CD4-positive, CD25-positive, alpha-beta regulatory T cell (primary cell): ENCODE data around the gene RPRM. TPM values are rescaled to one million over a fixed set of nuclear protein-coding genes. Genes with fewer than 3 reads are reported as not detected.
"Not testable (repeated sequence)": the region's sequence is repeated elsewhere in the genome, so short reads cannot be mapped to it uniquely, and the experiment has no call there.

Experiments
- ATAC-seq, 2 donors: fragments of 150-1000 bp; cut with Tn5 transposase; one replicate each; pipeline ENCODE4 v1.10.0; 2021; ENCODE audit warnings: low read depth in 2 of 2, moderate number of reproducible peaks in 2 of 2, moderate library complexity in 1 of 2
- DNase-seq, 3 donors: peaks; one replicate each; pipeline versions ENCODE4 v3.0.0 to v3.0.0-alpha.2; 2012 to 2022; ENCODE audit warnings: mixed read lengths in 1 of 3
- H3K27ac ChIP-seq: one replicate; pipeline ENCODE4 v1.7.0; 2013; ENCODE audit warnings: mild to moderate bottlenecking, low read length; ENCODE audit not compliant: insufficient read depth, poor library complexity, severe bottlenecking
- H3K27me3 ChIP-seq: one replicate; pipeline ENCODE4 v1.7.0; 2013; ENCODE audit warnings: low read length; ENCODE audit not compliant: control insufficient read depth, insufficient read depth
- H3K36me3 ChIP-seq: one replicate; pipeline ENCODE4 v1.7.0; 2013; ENCODE audit warnings: mild to moderate bottlenecking, low read length, moderate library complexity; ENCODE audit not compliant: control insufficient read depth, insufficient read depth
- H3K4me1 ChIP-seq: 2 replicates; pipeline ENCODE4 v1.7.0; 2013; ENCODE audit warnings: mild to moderate bottlenecking, low read length; ENCODE audit not compliant: insufficient read depth, control insufficient read depth, poor library complexity, severe bottlenecking
- H3K4me3 ChIP-seq: one replicate; pipeline ENCODE4 v1.7.0; 2013; ENCODE audit warnings: low read depth, mild to moderate bottlenecking, low read length, moderate library complexity
- H3K9me3 ChIP-seq, 2 experiments: 1 replicate in 1 of 2; 2 replicates in 1 of 2; pipeline ENCODE4 v1.7.0; 2013; ENCODE audit warnings: low read length in 2 of 2, mild to moderate bottlenecking in 1 of 2, moderate library complexity in 1 of 2; ENCODE audit not compliant: control insufficient read depth in 2 of 2
- H3K27ac Mint-ChIP-seq, 3 donors: one replicate each; pipeline ENCODE4 v1.8.0; 2020 to 2022; ENCODE audit warnings: mild to moderate bottlenecking in 3 of 3, mixed read lengths in 3 of 3, moderate library complexity in 2 of 3
- H3K27me3 Mint-ChIP-seq: one replicate; pipeline ENCODE4 v1.8.0; 2022; ENCODE audit warnings: mild to moderate bottlenecking, mixed read lengths
- H3K36me3 Mint-ChIP-seq: one replicate; pipeline ENCODE4 v1.8.0; 2020; ENCODE audit warnings: mixed read lengths
- H3K4me1 Mint-ChIP-seq, 4 donors: one replicate each; pipeline ENCODE4 v1.8.0; 2020 to 2022; ENCODE audit warnings: mixed read lengths in 4 of 4, mild to moderate bottlenecking in 1 of 4
- H3K4me3 Mint-ChIP-seq, 4 donors: one replicate each; pipeline ENCODE4 v1.8.0; 2020 to 2022; ENCODE audit warnings: mild to moderate bottlenecking in 4 of 4, mixed read lengths in 4 of 4, moderate library complexity in 3 of 4
- H3K9me3 Mint-ChIP-seq, 7 donors: one replicate each; pipeline ENCODE4 v1.8.0; 2020 to 2022; ENCODE audit warnings: mixed read lengths in 7 of 7, mild to moderate bottlenecking in 3 of 7, moderate library complexity in 2 of 7
- polyA plus RNA-seq, 4 donors: library from polyadenylated mRNA; unstranded; fragments of 300-500 nt; fragmentation: Illumina TruSeq; gene quantifications; one replicate each; pipeline ENCODE4 v1.2.3, GENCODE V29; 2021
- total RNA-seq: library from RNA; stranded (reverse); gene quantifications from one replicate; pipeline ENCODE4 v1.2.3, GENCODE V29; 2022

Gene RPRM
- total and polyA plus RNA-seq, 5 donors from 2014 or later, result 0.21 to 1.1 (median 0.44) TPM; not detected in 2

- H3K27me3 ChIP-seq, result no peaks in the 10 kb centered on the region
- no peak overlapping the region for H3K27ac Mint-ChIP-seq
- H3K4me1 Mint-ChIP-seq, result no peaks in the 10 kb centered on the region
- no peak overlapping the region for H3K4me3 ChIP-seq
- no peaks in the 10 kb centered on the region for H3K9me3 ChIP-seq
- no peaks in the 10 kb centered on the region for H3K36me3 Mint-ChIP-seq
- no peaks in the 10 kb centered on the region for H3K36me3 ChIP-seq
- peaks cover 0 to 5% (median 0%) of the 10 kb centered on the region in 7 donors for H3K9me3 Mint-ChIP-seq
- no peak overlapping the region for H3K27ac ChIP-seq
- DNase-seq (no peak), ATAC-seq (no peak)
- no peaks in the 10 kb centered on the region for H3K4me1 ChIP-seq
- no peak overlapping the region for H3K4me3 Mint-ChIP-seq
- H3K27me3 Mint-ChIP-seq, result no peaks in the 10 kb centered on the region
Observed at GRCh38 chr2:153455403-153455802, 23.2 kb downstream of the RPRM start.

GRCh38 chr2:153451611-153452010 is 27.0 kb downstream of the RPRM start:
- Histone ChIP-seq H3K4me1 (no peaks in the 10 kb centered on the region), H3K27ac (no peak overlapping the region), H3K36me3 (no peaks in the 10 kb centered on the region), H3K27me3 (no peaks in the 10 kb centered on the region), H3K4me3 (no peak overlapping the region), H3K9me3 (no peaks in the 10 kb centered on the region)
- Mint-ChIP-seq H3K27ac (no peak overlapping the region), H3K9me3 (peaks cover 0 to 3% (median 0%) of the 10 kb centered on the region in 7 donors), H3K4me1 (no peaks in the 10 kb centered on the region), H3K36me3 (no peaks in the 10 kb centered on the region), H3K4me3 (no peak overlapping the region), H3K27me3 (no peaks in the 10 kb centered on the region)
- ATAC-seq, result no peak
- DNase-seq, result no peak

- no peaks in the 10 kb centered on the region for H3K4me1 ChIP-seq
- H3K27ac ChIP-seq, result no peak overlapping the region
- Mint-ChIP-seq H3K36me3 (no peaks in the 10 kb centered on the region), H3K4me3 (no peak overlapping the region), H3K9me3 (peaks cover 2 to 17% (median 7%) of the 10 kb centered on the region in 7 donors), H3K4me1 (peaks cover 0 to 4% (median 0%) of the 10 kb centered on the region in 4 donors), H3K27ac (no peak overlapping the region), H3K27me3 (no peaks in the 10 kb centered on the region)
- ATAC-seq, result no peak
- no peak for DNase-seq
- H3K27me3 ChIP-seq, result no peaks in the 10 kb centered on the region
- no peaks in the 10 kb centered on the region for H3K9me3 ChIP-seq
- H3K4me3 ChIP-seq, result no peak overlapping the region
- no peaks in the 10 kb centered on the region for H3K36me3 ChIP-seq
Observed at GRCh38 chr2:153443106-153443505, 35.5 kb downstream of the RPRM start.

- H3K4me1 Mint-ChIP-seq, H3K4me3 Mint-ChIP-seq, H3K4me1 ChIP-seq, H3K36me3 Mint-ChIP-seq, H3K4me3 ChIP-seq, DNase-seq, ATAC-seq, H3K27ac ChIP-seq, H3K36me3 ChIP-seq, H3K27me3 ChIP-seq, H3K9me3 ChIP-seq, H3K27me3 Mint-ChIP-seq, H3K27ac Mint-ChIP-seq: not testable (repeated sequence)
- H3K9me3 Mint-ChIP-seq, result peaks cover 2 to 17% (median 7%) of the 10 kb centered on the region in 7 donors
Observed at GRCh38 chr2:153442616-153443015, 35.9 kb downstream of the RPRM start.

- H3K4me1 Mint-ChIP-seq, H3K27ac Mint-ChIP-seq, H3K9me3 ChIP-seq, ATAC-seq, H3K36me3 Mint-ChIP-seq, DNase-seq, H3K36me3 ChIP-seq, H3K27me3 ChIP-seq, H3K27me3 Mint-ChIP-seq, H3K4me3 ChIP-seq, H3K4me1 ChIP-seq, H3K27ac ChIP-seq, H3K4me3 Mint-ChIP-seq: not testable (repeated sequence)
- peaks cover 1 to 24% (median 7%) of the 10 kb centered on the region in 7 donors for H3K9me3 Mint-ChIP-seq
Observed at GRCh38 chr2:153440090-153440489, 38.5 kb downstream of the RPRM start.

- Mint-ChIP-seq H3K27ac (no peak overlapping the region), H3K4me3 (no peak overlapping the region), H3K9me3 (peaks cover 0 to 11% (median 0%) of the 10 kb centered on the region in 7 donors), H3K36me3 (no peaks in the 10 kb centered on the region), H3K4me1 (no peaks in the 10 kb centered on the region), H3K27me3 (no peaks in the 10 kb centered on the region)
- H3K36me3 ChIP-seq, result no peaks in the 10 kb centered on the region
- ATAC-seq, result no peak
- no peaks in the 10 kb centered on the region for H3K27me3 ChIP-seq
- H3K4me1 ChIP-seq, result no peaks in the 10 kb centered on the region
- H3K4me3 ChIP-seq, result no peak overlapping the region
- H3K27ac ChIP-seq, result no peak overlapping the region
- no peak for DNase-seq
- no peaks in the 10 kb centered on the region for H3K9me3 ChIP-seq
Observed at GRCh38 chr2:153433403-153433802, 45.2 kb downstream of the RPRM start.

GRCh38 chr2:153432381-153432780 is 46.2 kb downstream of the RPRM start:
- Histone ChIP-seq H3K27me3 (no peaks in the 10 kb centered on the region), H3K4me1 (no peaks in the 10 kb centered on the region), H3K36me3 (no peaks in the 10 kb centered on the region), H3K4me3 (no peak overlapping the region), H3K9me3 (no peaks in the 10 kb centered on the region), H3K27ac (no peak overlapping the region)
- H3K36me3 Mint-ChIP-seq, result no peaks in the 10 kb centered on the region
- H3K4me1 Mint-ChIP-seq, result no peaks in the 10 kb centered on the region
- ATAC-seq (no peak), DNase-seq (no peak)
- H3K27ac Mint-ChIP-seq, result no peak overlapping the region
- no peak overlapping the region for H3K4me3 Mint-ChIP-seq
- H3K9me3 Mint-ChIP-seq, result peaks cover 0 to 7% (median 0%) of the 10 kb centered on the region in 7 donors
- H3K27me3 Mint-ChIP-seq, result no peaks in the 10 kb centered on the region

GRCh38 chr2:153431114-153431513 is 47.4 kb downstream of the RPRM start:
- H3K27me3 Mint-ChIP-seq, result no peaks in the 10 kb centered on the region
- Histone ChIP-seq H3K9me3 (no peaks in the 10 kb centered on the region), H3K4me1 (no peaks in the 10 kb centered on the region), H3K4me3 (no peak overlapping the region), H3K36me3 (no peaks in the 10 kb centered on the region), H3K27me3 (no peaks in the 10 kb centered on the region), H3K27ac (no peak overlapping the region)
- no peak for ATAC-seq
- no peak for DNase-seq
- no peak overlapping the region for H3K27ac Mint-ChIP-seq
- H3K9me3 Mint-ChIP-seq, result peaks cover 0 to 1% (median 0%) of the 10 kb centered on the region in 7 donors
- H3K4me3 Mint-ChIP-seq, result no peak overlapping the region
- H3K4me1 Mint-ChIP-seq, result no peaks in the 10 kb centered on the region
- no peaks in the 10 kb centered on the region for H3K36me3 Mint-ChIP-seq
